GM19025 (cell line): ENCODE measurements around the gene HMGXB3.

Experiments
- ATAC-seq: cut with Tn5 transposase; IDR thresholded peaks from one replicate; pipeline ENCODE4 v1.9.1; 2021; ENCODE audit warnings: mild to moderate bottlenecking, low read depth, moderate library complexity; ENCODE audit not compliant: unreplicated experiment

The HMGXB3 gene

GRCh38 chr5:150000256-150000989, at the start of gene HMGXB3, which contains the start of gene TIGD6:
Gene HMGXB3, plus strand, starts transcription at chr5:150000739. Its CDS starts 4,114 bp downstream, at chr5:150004853.
Gene TIGD6, minus strand, starts transcription at chr5:150000654. Its CDS starts 4,306 bp downstream, at chr5:149996348.
- ATAC-seq, result peak; percentile 83

DNA sequence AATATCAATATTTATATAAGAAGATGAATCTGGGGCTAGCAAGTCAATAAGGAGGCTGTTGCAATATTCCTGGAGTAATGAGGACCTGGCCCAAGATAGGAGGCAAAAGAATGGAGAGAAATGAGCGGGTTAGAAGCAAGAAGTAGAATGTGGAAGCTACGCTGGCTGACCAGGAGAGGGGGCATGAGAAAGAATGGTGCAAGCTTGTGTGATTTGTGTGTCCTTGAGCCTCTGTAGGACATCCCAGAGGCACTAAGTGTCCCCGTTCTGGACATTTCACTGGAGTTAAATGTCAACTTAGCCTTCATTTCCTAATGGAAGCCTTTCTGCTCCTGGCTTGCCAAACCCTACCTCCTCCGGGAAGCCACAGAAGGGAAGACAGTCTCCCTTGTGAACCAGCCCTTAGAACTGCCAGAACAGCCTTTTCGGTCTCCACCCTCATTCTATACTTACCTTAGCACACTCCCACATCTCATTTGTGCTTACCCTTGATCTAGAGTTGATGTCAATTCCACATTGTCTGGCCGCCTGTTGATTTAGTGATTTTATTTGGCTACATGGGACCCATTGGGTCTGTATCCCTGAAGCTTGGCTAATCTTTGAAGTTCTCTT, 49.3 kb upstream of the HMGXB3 start:
- no peak for ATAC-seq

DNA sequence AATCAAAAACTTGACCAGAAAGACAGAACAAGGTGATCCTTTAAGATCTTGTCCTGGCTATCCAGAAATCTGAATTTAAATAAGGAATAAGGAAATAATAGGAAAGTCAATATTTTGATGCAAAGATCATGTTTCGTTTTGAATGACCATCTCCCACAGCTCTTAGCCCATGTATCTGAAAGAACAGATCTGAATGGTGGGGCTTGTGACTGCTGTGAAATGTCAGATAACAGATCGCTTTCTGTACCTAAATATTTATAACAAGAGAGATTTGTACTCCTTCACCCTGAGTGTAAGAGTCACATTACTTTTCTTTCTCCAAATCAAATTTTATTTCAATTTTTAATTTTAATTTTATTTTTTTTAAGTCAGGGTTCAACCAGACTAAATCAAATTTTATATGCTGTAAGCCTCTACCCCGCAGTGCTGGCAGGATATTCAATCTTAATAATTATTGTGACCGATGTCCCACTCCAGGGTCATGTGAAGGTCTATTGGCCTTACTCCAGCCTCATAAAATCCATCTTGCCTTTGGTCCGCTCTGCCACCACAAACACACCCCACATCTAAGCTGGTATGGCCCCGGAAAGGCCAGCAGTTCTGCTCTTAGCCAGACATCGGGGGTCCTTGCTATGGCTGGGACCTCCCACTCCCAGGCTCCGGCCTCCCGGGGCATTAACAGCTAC, 47.0 kb upstream of the HMGXB3 start:
- ATAC-seq, result no peak

DNA sequence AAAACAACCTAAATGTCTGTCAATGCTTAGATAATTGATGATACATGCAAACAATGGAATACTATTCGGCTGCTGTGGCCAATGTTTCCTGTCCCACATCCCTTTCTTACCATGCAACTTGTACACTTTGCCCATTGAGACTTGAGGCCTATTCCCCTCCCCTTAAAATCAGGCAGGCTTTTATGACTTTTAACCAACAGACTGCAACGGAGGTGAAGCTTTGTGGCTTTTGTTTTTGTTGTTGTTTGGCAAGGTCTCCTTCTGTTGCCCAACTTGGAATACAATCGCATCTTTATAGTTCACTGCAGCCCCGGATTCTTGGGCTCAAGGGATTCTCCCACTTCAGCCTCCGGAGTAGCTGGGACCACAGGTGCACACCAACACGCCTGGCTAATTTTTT, 45.7 kb upstream of the HMGXB3 start:
- ATAC-seq, result no peak

DNA sequence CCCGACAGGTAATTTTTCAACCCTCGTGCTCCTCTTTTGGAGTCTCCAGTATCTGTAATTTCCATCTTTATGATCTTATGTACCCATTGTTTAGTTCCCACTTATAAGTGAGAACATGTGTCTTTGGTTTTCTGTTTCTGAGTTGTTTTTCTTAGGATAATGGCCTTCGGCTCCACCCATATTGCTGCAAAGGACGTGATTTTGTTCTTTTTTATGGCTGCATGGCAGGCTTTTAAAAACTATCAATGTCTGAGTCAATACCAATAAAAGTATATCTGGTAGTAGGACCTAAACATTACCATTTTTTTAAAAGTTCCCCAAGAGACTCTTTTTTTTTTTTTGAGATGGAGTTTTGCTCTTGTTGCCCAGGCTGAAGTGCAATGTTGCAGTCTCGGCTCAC, 43.9 kb upstream of the HMGXB3 start:
- ATAC-seq, result no peak

DNA sequence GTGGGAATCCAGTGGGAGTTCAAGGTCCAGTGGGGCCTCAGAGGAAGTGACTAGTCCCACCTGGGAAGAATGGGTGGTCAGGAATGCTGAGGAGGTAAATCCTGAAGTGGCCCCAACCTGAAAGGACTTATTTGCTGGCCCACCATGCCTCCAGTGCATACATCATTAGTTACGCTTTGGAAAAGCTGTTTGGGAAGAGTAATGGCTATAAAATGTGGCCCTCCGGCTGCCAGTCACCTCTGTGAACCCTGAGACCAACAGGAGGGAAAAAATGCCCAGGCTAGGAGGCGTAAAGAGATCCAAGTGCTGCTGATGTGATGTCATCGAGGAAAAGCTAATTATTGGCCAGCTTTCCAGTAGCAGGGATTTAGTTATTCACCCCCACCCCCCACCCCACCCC, 42.7 kb upstream of the HMGXB3 start:
- ATAC-seq, result no peak

DNA sequence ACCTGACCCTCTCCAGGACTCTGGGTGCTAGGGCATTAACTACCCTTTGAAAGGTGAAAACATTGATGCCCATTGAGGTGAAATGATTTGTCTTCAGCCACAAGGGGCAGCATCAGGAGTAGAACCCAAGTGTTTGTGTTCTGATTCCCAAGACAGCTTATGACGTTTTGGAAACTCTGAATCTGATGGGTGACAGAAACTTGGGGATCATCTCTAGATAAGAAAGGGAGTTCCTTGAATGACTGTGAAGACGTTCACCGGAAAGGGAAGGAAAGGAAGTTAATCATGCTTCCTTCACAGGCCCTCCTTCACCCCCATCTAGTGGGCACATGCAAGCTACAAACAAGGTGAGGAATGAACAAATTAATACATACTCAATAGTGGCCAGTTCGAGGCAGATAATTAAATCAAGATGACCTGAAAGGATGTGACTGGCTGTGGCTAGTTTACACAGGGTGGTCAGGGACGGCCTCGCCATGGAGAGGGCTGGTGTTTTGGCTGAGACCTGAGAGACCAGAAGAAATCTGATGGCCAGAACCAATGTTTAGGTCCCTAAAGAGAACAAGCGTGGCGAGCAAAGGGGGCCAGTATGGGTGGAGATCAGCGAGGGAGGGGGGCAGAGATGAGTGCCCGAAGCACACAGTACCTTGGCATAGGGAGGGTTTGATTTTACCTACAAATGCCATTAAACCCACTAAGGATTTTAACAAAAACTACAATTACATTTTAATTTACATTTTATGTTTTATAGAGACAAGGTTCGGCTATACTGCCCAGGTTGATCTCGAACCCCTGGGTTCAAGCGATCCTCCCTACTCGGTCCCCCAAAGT, 40.9 kb upstream of the HMGXB3 start:
- no peak for ATAC-seq

- peak; percentile 99 for ATAC-seq
Measured at GRCh38 chr5:149960272-149961185, 40.0 kb upstream of the HMGXB3 start, which contains the start of gene SLC26A2. Gene SLC26A2, plus strand, starts transcription at chr5:149960758. Its CDS starts 16,895 bp downstream, at chr5:149977653.

GRCh38 chr5:149961186-149961685, 39.3 kb upstream of the HMGXB3 start:
- no peak for ATAC-seq

GRCh38 chr5:149961957-149962409, 38.6 kb upstream of the HMGXB3 start:
- no peak for ATAC-seq

GRCh38 chr5:149962601-149963300, 37.8 kb upstream of the HMGXB3 start:
- ATAC-seq, result no peak

- ATAC-seq, result no peak
Measured at GRCh38 chr5:149963729-149964128, 36.8 kb upstream of the HMGXB3 start.

GRCh38 chr5:149966946-149967345, 33.6 kb upstream of the HMGXB3 start:
- no peak for ATAC-seq

DNA sequence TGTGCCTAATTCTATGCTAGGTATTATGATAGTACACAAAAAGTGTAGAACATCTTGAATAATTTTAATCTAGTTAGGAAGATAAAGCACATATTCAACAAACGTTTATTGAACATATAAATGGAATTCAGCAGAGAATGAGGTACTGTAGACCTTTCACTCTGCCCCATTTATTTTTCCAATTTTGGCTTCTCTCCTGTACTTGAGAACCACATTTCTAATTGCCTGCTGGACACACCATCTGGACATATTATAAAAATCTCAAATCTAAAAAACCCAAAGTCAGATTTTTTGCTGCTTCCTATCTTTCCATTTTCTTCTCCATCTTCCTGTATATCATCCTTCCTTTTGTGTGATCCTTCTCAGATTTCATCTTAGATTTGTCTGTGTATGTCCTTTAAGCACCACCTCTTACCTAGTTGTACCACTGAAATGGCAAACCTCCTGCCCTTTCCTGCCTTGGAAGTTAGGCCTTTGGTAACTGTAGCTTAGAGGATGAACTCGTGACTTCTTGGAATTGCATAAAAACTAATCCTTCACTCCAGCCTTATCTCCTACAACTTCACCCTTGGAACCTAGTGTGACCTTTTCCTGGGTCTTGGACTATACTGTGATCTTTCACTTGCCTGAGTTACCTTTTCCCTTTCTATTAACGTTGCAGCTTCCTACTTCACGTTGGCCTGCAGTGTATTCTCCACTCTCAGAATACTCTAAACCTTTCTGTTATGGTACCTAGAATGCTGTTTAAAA, 31.2 kb upstream of the HMGXB3 start:
- no peak for ATAC-seq

GRCh38 chr5:149975409-149975808, 25.1 kb upstream of the HMGXB3 start:
- no peak for ATAC-seq

DNA sequence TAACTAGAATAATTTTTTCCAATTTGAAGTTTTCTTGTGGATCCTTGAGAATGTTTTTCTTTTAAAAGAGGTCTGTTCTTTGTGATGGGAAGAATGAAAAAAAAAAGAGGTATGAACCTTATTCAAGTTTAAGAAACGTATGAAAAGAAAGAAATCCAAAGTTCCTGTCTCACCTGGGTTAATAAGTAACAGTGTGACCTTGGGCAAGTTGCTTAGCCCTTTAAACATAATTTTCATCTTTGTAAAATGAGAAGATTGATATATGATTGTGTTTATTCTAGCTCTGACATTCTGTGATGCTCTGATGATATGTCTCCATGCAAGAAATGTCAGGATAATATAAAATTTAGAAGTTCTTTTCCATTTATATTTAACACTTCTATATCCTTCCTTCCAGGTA, 20.6 kb upstream of the HMGXB3 start:
- no peak for ATAC-seq

- ATAC-seq, result no peak
Measured at GRCh38 chr5:149981206-149981605, 19.3 kb upstream of the HMGXB3 start.

GRCh38 chr5:149982505-149982904, 18.0 kb upstream of the HMGXB3 start:
- ATAC-seq, result no peak
